Fibroblast of upper back skin (primary cell): ENCODE results near the gene DES.
A peak's percentile ranks its signal among the peaks of the same experiment; 100 is the strongest.

Experiments
- DNase-seq: peaks from one replicate; pipeline ENCODE4 v3.0.0-alpha.2; 2013

Gene DES

DNA sequence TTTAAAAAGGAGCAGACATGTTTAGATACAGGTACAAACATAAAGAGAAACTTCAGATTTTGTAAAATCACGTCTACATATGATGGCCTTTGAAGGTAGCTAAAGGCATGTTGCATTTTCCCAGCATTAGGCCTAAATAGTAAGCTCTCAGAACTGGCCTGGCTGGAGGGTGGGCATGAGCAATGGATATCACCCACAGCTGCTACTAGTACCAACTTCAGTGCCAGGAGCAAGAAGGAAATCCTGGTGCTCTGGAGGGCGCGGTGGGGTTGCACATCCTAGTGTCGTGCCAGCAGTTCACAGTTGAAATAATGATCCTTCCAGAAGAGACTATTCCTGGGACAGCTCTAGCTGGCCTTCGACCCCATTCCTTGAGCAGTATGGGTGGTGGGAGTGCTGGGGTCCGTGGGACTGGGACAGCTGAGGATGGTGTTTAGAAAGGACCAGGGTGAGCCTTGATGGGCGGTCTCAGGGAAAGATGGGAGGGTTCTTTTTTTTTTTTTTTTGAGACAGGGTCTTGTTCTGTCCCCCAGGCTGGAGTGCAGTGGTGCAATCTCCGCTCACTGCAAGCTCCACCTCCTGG is 4.9 kb downstream of the DES start:
- no peak for DNase-seq

DNA sequence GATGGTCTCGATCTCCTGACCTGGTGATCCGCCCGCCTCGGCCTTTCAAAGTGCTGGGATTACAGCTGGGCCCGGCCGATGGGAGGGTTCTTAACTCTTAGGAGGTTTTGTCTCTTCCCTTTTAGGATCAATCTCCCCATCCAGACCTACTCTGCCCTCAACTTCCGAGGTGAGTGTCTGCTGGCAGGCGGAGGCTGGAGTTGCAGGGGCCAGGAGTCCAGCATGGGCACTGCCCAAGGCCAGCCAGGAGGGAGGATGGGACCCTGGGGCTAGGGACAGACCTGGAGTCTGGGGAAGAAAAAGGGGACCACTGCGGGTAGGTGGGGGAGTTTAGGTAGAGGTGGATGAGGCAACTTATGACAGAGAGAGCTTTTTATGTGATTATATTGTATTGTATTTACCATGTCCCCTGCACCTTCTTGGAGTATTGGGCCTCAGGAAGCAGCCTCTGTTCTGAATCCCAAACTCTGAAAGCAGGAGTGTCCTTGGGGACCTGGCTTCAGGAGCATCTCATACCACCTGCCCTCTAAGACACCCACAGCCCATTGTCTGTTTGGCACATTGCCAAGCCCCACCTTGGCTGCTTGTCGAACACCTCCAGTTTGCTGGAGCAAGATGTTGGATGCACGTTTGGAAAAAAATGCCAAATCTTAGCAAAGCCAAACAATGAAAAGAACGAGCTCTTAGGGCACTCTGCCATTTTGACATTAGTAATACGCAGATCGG is 5.6 kb downstream of the DES start:
- DNase-seq: no peak

DNA sequence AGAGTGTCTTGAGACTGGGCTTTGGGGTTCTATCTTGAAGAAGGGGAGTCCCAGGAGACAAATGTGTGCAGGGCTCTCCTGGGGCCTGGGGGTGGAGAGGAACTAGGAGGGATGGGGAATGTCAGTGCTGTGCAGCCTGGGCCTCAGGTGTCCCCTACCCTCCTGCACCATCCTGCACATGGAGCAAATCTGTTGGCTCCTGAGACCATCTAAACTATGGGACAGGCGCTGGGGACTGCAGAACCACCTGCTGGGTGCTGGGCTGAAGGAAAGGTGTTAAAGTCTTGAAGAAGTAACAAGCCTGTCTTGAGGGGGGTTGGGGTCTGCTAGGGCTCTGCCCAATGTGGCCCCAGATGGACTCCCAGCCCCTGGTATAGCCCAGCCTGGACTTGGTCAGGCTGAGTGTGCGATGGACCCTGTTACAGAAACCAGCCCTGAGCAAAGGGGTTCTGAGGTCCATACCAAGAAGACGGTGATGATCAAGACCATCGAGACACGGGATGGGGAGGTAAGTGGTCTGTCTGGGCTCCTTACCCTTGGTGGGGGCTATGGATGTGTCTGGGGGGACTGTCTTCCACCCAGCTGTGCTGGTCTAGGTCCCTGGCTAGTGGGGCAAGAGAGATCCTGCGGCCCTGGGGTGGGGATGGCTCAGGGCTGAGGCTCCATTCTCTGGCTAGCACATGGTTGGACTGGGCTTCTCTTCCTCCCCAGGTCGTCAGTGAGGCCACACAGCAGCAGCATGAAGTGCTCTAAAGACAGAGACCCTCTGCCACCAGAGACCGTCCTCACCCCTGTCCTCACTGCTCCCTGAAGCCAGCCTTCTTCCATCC is 7.3 kb downstream of the DES start:
- no peak for DNase-seq

DNA sequence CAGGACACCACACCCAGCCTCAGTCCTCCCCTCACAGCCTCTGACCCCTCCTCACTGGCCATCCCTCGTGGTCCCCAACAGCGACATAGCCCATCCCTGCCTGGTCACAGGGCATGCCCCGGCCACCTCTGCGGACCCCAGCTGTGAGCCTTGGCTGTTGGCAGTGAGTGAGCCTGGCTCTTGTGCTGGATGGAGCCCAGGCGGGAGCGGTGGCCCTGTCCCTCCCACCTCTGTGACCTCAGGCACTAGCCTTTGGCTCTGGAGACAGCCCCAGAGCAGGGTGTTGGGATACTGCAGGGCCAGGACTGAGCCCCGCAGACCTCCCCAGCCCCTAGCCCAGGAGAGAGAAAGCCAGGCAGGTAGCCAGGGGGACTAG is 7.9 kb downstream of the DES start:
- no peak for DNase-seq

DNA sequence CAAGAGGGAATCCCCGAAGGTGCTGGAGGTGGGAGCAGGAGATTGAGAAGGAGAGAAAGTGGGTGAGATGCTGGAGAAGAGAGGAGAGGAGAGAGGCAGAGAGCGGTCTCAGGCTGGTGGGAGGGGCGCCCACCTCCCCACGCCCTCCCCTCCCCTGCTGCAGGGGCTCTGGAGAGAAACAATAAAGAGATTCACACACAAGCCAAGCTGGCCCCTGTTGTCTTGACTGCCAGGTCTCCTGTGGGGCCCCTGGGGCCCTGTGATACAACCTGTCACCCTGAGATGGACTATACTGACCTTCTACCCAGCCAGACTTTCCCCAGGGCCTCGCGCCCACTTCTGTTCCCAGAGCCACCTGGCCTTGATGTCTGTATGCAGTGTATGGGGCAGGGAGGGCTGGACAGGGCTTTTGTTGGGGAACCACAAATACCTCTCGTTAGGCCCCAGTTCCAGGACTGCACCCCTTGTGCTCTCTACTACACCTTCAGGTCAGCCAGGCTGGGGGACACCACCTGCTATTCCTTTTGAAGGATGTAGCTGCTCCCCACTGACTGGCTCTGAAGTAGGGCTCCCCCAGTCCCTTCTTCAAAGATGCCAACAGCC is 8.5 kb downstream of the DES start:
- no peak for DNase-seq

DNA sequence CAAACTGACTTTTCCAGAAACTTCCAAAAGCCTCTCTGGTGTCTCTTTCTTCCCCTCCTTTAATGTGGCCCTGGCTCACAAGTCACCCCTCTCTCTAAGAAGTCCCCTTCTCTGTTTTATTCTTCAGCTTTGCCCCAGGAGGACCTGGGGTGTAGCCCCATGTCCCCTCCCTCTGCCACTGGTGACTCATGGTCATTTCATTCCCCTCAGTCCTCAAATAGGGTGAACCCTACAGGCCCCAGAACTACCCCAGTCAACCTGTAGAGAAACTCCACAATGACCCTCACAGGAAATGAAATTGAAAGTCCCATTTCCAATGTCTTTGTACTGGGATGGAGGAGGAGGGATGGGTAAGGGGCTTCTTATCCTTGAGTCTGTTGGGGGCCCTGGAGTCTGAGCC is 10.3 kb downstream of the DES start:
- no peak for DNase-seq

DNA sequence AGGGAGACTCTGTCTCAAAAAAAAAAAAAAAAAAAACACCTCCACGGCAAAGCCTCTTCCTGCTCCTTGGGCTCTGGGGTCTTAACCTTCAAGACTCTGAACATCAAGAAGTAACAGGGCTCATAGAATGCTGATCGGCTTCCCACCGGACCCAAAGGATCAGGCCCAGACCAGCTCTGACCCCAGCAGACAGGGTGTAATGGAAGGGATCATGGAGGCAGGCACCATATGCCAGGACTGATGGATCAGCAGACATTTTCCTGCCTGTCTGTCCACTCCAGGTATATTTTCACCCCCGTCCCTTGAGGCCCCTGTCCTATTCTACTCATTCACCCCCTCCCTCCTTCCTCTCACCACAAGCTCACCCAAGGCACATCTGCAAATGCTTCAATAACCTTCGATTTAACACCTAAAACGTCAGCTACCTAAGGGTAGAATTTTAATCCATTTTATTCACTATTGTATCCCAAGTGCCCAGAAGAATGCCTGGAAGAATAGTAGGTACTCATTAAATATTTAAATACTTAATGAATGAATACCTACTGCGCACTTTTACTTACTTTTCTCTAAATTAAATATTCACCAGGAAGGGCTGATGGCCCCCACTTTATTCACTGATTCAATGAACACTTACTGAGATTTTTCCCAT is 11.9 kb downstream of the DES start:
- DNase-seq: no peak

DNA sequence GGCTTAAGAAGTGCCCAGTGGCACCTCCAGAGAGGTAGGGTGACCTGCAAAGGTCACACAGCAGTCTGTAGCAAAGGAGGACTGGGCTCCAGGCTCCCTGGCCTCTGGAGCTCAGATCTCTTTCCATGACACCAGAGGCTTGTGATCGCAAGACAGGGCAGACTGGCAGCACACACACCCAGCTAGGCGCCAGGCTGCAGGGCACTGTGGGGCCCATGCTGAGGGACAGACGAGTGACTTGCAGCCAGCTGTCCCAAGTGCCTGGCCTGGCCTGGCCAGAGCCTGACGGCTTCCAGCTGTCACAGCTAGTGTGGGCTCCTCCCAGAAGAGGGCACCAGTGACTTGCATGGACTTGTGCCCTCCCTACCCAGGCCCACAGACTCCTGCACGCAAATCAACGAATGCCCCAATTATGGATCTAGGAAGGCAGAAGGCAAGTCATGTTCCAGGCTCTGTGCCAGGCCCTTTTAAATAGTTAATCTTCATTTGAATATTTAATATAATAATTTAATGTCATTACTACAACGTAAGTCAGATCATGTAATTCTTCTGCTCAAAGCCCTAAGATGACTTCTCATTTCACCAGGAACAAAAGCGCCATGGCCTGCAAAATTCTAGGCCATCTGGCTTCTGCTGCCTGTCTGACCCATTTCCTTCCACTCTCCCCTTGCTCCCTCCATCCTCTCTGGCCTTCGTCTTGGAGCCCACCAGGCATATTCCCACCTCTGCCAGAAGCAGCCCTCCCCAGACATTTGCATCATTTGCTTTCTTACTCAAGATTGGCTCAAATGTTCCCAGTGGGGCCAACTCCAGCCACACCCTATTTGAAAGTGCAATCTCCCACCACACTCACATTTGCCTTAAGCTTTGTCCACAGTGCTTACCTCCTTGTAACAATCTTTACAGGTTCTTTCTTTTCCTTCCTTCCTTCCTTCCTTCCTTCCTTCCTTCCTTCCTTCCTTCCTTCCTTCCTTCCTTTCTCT is 12.7 kb downstream of the DES start:
- peak; percentile 56 for DNase-seq

DNA sequence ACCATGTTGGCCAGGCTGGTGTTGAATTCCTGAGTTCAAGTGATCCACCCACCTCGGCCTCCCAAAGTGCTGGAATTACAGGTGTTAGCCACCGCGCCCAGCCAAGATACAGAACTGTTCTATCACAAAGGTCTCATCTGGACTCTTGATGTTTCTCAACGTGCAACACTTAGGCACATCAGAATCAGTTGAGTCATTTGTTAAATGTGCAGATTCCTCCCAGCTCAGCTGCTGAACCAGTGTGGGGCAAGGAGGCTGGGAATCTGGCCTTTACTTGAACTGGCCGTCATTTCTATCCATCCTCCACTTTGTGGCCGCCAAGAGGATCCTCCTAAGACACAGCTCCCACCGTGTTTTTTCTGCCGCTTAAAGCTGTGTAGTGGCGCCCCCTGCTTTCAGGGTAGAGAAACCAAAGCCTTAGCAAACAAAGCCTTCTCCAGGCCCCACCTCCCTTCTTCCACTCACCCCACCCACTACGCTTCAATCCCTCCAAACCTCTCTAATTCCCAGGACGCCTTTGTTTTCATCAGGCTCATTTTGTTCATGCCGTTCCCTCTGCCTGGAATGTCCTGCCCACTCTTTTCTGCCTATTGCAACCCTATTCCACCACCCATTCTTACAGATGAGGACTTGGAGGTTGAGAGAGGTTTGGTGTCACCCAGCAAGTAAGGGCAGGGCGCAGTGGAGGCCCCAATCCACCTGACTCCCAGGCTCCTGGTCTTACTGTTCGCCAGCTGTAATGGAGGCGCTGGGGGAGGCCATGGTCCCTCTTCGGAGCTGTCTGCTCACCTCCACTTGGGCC is 15.7 kb downstream of the DES start:
- peak; percentile 81 for DNase-seq

DNA sequence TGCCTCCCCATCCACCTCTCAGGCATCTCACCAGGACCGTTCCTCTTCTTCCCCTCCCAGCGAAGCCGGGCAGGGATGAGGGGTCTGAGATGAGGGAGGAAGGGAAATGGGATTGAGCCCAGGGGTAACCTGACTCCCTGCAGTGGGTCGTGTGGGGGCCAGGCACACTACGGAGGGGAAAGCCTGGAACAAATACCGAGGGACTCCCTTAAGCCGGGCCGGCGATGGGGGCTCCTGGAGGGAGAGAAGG is 16.2 kb downstream of the DES start:
- DNase-seq: no peak

DNA sequence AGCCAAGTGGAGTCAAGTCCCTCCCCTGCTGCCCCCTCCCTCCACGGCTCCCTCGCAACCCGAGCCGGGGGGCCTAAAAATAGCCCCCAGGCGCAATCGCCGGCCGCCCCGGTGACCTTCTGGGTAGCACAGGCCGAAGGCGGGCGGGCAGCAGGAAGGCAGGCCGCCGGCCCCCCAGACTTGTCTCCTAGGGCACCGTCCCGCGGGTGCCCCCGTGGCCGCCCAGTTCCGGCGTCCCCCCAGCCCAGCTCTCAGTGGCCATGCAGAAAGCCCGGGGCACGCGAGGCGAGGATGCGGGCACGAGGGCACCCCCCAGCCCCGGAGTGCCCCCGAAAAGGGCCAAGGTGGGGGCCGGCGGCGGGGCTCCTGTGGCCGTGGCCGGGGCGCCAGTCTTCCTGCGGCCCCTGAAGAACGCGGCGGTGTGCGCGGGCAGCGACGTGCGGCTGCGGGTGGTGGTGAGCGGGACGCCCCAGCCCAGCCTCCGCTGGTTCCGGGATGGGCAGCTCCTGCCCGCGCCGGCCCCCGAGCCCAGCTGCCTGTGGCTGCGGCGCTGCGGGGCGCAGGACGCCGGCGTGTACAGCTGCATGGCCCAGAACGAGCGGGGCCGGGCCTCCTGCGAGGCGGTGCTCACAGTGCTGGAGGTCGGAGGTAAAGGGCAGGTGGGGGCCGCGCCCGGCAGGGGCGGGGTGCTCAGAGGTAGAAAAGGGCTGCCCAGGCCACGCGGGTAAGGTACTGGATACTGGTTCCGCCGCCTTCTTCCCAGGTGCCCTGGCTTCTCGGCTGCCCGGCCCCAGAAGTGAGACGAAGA is 16.7 kb downstream of the DES start, which contains the start of gene SPEG:
TSS of gene SPEG (plus strand) at position 126 of the 808 bp plus-strand sequence. CDS start at position 261, 135 bp downstream.
- DNase-seq: no peak

DNA sequence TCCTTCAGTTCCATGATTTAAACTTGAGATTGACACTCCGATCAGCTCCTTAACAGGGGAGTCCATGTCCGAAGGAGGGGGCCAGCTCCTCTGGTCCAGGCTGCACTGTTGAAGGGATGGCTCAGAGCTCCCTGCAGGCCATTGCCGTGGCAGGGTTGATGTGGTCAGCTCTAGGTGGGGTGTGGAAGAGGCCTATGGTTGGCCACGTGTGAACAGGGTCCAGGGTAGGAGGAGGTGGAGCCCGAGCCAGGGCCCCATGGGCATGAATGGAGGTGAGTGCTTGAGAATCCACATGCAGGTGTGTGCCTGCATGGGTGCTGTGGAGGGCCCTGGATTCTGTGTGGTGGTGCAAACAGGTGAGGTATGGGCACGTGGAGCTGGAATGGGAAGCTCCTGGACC is 17.5 kb downstream of the DES start:
- DNase-seq: no peak

DNA sequence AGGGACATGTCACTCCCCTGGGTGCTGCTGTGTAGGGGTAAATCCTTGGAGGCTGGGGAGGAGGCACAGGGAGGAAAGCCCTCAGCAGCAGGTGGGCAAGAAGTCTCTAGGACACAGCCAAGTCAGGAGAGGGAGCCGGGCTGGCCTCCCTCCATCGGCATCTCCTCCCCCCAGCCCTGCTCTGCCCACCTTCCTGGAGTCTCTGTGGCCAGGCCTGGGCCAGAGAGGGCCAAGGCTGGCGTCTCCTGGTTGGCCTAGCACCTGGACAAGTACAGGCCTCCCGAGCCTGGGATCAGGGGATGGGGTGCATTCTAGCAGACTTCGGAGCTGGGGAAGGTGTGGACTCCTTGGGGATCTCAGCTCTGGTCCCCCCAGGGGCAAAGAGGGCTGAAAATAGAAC is 18.3 kb downstream of the DES start:
- no peak for DNase-seq

DNA sequence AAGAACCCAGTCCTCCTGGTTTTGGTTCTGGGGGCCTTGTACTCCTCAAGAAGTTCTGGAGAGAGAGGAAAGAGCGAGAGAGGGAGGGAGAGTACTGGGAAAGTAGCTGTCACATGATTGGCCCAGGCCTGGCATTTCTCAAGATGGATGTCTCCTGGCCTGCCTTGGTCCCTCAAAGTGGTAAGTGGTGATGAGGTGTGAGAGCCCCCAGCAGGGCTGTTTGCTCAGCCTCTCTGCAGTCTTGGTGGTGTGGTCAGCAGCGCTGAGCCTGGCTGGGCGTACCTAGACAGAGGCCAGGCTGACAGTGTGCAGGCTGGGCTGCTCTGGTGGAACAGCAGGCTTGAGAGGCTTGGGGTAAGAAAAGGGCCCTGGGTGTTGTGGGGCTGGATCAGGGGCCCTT is 19.0 kb downstream of the DES start:
- DNase-seq: no peak

DNA sequence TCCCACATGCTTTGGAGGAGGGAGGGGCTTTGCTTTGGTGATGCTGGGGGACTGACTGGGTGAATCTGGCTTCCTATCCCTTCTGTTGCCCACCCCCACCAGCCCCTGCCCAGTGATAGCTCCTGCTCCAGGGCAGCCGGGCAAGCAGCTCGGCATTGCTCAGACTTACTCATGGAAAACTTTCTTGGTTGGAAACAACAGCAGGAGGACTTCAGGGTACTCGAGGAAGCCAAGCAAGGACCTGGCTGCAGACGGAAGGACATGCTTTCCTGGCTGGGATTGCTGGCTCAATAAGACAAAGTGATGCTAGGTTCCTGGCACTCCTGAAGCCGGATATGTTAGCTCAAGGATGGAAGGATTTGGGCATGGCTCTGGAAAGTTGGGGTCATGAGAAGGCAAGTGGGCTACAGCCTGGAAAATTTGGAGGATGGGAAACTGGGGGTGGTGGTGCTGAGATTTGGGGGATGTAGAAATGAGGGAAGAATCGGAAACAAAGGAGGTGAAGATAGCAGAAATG is 19.6 kb downstream of the DES start:
- DNase-seq: no peak

DNA sequence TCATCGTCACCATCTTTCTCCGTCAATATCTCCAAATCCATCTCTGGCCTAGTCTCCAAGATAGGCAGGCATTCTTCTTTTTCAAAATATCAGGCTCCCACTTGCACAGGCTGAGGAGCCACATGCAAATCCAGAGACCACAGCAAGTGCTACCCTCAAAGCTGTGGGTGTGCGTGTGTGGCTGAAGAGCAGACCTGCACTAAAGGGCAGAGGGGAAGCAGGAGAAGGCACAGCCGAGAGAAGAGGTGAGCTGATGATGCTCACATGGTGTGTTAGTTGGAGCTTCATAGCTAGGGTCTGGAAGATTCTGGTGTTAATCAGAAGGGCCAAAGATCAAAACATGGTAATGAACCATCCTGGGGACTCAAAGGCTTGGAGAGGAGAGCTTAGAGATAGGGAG is 20.3 kb downstream of the DES start:
- DNase-seq: no peak

DNA sequence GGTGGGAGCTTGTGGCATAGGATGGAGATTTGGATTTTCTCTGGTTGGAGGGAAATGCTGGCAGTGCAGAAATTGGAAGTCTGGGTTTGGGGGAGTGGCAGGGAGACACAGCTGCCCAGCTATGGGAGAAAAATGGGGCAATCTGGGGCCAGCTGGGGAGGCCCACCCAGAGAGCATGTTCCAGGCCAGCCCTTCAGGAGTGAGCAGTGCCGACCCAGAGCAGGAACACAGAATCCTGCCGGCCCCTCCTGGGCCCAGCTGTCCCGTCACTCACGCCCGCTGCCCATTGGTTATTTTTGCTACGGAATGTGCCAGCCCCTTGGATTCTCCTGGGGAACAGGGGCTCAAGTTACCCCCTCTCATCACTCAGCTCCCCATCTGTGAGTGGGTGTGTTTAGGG is 21.3 kb downstream of the DES start:
- DNase-seq: no peak

DNA sequence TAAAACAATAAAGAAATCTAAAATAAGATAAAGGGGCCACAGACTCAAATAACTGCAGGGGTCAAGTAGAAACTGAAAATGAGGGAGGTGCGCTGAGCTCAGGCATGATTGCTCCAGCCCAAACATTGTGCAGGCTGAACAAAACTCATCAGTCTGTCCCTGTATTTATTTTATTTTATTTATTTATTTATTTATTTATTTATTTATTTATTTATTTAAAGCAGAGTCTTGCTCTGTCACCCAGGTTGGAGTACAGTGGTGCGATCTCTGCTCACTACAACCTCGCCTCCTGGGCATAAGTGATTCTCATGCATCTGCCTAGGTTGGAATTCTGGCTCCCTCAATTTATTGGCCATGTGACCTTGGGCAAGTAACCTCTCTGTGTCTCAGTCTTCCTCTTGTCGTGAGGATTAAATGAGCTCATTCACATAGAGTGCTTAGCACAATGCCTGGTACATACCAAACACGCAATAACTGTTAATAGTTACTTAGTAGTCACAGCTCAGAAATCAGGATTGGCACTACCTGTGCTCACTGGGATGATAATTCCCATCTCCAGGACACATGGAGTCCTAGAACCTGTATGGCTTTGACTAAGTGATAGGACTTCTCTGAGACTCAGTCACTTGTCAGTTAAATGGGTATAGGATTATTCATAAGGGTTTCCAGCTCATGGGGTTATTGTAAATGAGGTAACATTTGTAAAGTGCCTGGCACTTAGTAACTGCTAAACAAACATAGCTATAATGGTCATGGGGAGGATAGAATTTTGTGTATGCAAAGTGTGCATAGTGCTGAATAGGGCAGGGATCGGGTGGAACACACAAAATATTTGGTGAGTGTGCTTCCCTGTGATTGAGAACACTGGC is 22.4 kb downstream of the DES start:
- DNase-seq: no peak
